Activated CD4-positive, CD25-positive, alpha-beta regulatory T cell treated with anti-CD3 and anti-CD28 coated beads, Interleukin-2, amount 50 U/mL, for 72 hours (primary cell): Measurements from ENCODE around the gene CLASP2.
"Not testable (repeated sequence)": the region's sequence is repeated elsewhere in the genome, so short reads cannot be mapped to it uniquely, and the experiment has no call there.

Source experiments
- DNase-seq: peaks from one replicate; pipeline ENCODE4 v3.0.0; 2021

The CLASP2 gene

GRCh38 chr3:33538678-33539339 lies 179.2 kb downstream of the CLASP2 start:
- no peak for DNase-seq

- DNase-seq: no peak
Measured at GRCh38 chr3:33537133-33537532, 180.9 kb downstream of the CLASP2 start.

- no peak for DNase-seq
Measured at GRCh38 chr3:33526787-33527186, 191.3 kb downstream of the CLASP2 start.

GRCh38 chr3:33525232-33525631 lies 192.8 kb downstream of the CLASP2 start:
- DNase-seq: no peak

GRCh38 chr3:33523093-33523667 lies 194.9 kb downstream of the CLASP2 start:
- DNase-seq: no peak

GRCh38 chr3:33521736-33522135 lies 196.3 kb downstream of the CLASP2 start:
- DNase-seq: no peak

GRCh38 chr3:33513262-33513863 lies 204.7 kb downstream of the CLASP2 start:
- no peak for DNase-seq

GRCh38 chr3:33505027-33505426 lies 213.0 kb downstream of the CLASP2 start:
- DNase-seq: no peak

GRCh38 chr3:33496449-33496848 lies 221.6 kb downstream of the CLASP2 start:
- DNase-seq: no peak

GRCh38 chr3:33491721-33492120 lies 226.3 kb downstream of the CLASP2 start:
- no peak for DNase-seq

- no peak for DNase-seq
Measured at GRCh38 chr3:33490641-33491241, 227.3 kb downstream of the CLASP2 start.

GRCh38 chr3:33488683-33489082 lies 229.4 kb downstream of the CLASP2 start:
- no peak for DNase-seq

- DNase-seq: no peak
Measured at GRCh38 chr3:33488246-33488645, 229.8 kb downstream of the CLASP2 start.

- DNase-seq: no peak
Measured at GRCh38 chr3:33482111-33482521, 235.9 kb downstream of the CLASP2 start.

GRCh38 chr3:33474896-33475295 lies 243.2 kb downstream of the CLASP2 start:
- DNase-seq: no peak

GRCh38 chr3:33473813-33474212 lies 244.2 kb downstream of the CLASP2 start:
- no peak for DNase-seq

- no peak for DNase-seq
Measured at GRCh38 chr3:33467786-33468185, 250.3 kb downstream of the CLASP2 start.

- no peak for DNase-seq
Measured at GRCh38 chr3:33461097-33461496, 257.0 kb downstream of the CLASP2 start.

GRCh38 chr3:33459577-33459976 lies 258.5 kb downstream of the CLASP2 start:
- not testable (repeated sequence) for DNase-seq

- no peak for DNase-seq
Measured at GRCh38 chr3:33458446-33458845, 259.6 kb downstream of the CLASP2 start.

- DNase-seq: no peak
Measured at GRCh38 chr3:33456756-33457155, 261.3 kb downstream of the CLASP2 start.

GRCh38 chr3:33453331-33453761 lies 264.7 kb downstream of the CLASP2 start:
- no peak for DNase-seq

GRCh38 chr3:33451994-33452393 lies 266.1 kb downstream of the CLASP2 start:
- DNase-seq: not testable (repeated sequence)

GRCh38 chr3:33447958-33448357 lies 270.1 kb downstream of the CLASP2 start:
- DNase-seq: no peak
